HG03066 (cell line): ENCODE data around the gene LCMT1.
"Not testable (repeated sequence)": the region's sequence is repeated elsewhere in the genome, so short reads cannot be mapped to it uniquely, and the experiment has no call there.

Source experiments
- ATAC-seq: cut with Tn5 transposase; IDR thresholded peaks from one replicate; pipeline ENCODE4 v1.9.1; 2021; ENCODE audit warnings: low read depth; ENCODE audit not compliant: unreplicated experiment

Gene LCMT1

GRCh38 chr16:25135254-25135878 lies 23.8 kb downstream of the LCMT1 start:
- no peak for ATAC-seq

GRCh38 chr16:25138130-25138529 lies 26.6 kb downstream of the LCMT1 start:
- ATAC-seq: no peak

DNA sequence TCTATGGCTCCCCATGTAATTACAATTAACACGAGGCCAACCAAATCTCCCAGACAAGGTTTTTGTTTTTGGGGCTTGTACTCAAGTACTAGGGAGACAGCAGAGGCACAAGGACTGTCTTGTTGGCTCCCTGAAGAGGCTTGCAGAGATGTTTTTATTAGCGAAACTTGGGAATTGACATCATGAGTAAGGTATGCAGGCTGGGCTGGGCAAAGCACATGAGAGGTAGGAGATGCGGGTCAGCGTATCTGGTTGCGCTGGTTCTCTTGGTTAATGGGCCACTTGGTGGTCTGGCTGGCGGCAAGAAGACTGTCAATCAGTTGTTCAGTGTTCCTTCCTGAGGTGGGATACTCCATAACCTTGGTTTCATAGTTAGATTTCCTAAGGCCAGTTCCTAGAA lies 28.9 kb downstream of the LCMT1 start:
- no peak for ATAC-seq

GRCh38 chr16:25141648-25142047 lies 30.1 kb downstream of the LCMT1 start:
- no peak for ATAC-seq

GRCh38 chr16:25143928-25144327 lies 32.4 kb downstream of the LCMT1 start:
- no peak for ATAC-seq

DNA sequence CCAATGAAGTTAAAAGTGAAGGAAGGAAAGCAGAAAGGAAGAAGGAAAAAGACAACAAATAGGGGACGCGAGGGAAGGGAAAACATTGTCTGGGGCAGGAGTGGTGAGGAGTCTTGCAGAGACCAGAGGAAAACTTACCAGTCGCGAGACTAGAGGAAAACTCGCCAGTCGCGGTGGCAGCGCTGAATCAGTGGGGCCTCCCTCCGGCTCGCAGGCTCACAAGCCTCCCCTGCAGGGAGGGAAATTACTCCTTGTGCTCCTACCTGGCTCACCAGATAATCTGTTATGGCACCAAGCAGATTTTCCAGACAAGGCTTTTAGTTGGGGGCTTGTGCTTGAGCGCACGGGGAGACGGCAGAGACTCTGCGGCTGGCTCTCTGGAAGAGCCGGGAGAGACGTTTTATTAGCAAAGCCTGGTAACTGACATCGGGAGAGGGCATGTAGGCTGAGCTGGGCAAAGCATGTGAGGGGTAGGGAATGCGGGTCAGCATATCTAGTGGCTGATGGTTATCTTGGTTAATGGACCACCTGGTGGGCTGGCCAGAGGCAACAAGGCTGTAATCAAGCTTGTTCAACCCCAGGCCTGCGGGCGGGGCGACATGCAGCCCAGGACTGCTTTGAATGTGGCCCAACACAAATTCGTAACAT lies 37.1 kb downstream of the LCMT1 start:
- no peak for ATAC-seq

DNA sequence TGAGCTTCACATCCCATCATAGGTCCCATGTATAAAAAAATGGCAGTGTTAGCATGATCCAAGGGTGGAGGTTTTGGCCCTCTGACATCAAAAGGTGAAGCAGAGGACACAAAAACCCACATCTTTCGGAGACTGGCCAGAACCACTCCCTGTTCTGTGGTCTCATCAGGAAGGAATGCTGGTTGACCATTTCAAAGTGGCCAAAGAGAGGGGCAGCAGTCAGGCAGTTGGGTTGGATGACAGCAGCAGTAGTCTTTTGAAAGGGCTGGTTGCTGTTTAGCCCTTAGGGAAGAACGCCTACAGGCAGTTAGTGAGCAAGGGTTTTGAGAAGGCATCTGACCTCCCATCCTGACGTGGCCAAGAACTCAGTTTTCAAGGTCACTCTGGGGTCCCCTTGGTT lies 40.5 kb downstream of the LCMT1 start:
- ATAC-seq: no peak

DNA sequence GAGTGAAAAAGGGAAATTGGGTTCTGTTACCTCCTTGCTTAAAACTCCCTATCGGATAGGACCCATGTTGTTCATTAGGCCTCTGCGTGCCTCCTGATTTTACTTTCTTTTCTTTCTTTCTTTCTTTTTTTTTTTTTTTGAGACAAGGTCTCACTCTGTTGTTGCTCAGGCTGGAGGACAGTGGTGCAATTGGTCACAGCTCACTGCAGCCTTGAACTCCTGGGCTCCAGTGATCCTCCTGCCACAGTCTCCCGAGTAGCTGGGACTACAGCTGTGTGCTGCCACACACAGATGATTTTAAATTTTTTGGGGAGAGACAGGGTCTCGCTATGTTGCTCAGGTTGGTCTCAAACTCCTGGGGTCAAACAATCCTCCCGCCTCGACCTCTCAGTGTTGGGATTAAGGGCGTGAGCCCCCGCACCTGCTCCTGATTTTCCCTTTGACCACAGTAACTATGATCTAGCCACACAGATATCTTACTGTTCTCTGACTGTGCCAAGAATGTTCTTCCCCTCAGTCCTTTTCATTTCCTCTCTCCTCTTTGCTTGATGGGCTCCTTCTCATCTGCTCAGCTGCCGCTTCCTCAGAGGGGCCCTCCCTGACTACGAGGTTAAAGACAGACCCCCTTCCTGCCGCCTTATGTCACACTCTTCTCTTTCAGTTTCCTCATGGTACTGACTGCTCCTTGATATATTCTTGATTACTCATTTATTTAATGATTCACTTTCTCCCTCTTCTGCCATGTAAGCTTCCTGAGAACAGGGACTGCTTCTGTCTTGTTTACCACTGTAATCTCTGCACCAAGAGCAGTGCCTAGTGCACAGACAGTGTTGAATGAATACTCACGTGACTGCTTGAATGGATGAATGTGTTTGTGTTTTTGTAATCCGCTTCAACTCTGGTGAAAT lies 44.3 kb downstream of the LCMT1 start:
- no peak for ATAC-seq

DNA sequence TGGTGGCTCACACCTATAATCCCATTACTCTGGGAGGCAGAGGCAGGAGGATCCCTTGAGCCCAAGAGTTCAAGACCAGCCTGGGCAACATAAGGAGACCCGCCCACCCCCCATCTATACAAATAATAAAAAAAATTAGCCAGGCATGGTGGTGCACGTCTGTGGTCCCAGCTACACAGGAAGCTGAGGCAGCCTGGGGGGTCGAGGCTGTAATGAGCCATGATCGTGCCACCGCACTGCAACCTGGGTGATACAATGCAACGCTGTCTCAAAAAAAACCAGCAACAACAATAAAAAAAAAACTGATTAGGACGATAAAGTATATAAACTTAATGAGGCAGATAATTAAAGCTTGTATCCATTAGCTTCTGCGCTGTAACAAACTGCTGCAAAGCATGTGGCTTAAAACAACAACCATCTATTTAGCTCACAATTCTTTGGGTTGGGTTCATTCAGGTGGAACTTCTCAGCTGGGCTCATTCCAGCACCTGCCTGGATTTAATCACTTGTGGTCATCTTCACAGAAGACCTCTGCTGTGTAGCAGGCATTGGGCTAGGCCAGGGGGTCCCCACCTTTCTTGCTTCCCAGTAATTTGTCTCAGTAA lies 45.8 kb downstream of the LCMT1 start:
- ATAC-seq: no peak

- no peak for ATAC-seq
Observed at GRCh38 chr16:25158401-25158800, 46.9 kb downstream of the LCMT1 start.

DNA sequence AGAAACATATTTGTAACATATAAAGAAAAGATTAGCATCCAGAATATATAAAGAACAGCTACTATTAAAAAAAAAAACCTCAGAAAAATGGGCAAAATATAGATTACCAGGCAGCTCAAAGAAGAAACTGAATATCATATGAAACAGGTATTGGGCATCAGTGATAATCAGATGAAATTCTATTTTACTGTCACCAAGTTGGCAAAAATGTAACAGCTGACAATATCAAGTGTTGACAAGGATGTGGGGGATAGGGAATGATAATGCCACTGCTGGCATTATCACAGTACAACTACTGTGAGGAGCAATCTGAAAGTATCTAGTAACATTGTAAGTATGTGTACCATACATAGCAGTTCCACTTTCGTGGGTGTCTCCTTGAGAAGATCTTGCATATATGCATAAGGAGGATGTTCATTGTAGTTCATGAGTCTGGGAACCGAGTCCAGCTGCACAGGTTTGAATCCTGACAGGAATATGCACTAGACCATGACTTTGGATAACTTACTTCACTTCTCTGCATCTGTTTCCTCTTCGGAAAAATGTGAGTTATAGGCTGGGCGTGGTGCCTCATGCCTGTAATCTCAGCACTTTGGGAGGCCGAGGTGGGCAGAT lies 50.3 kb downstream of the LCMT1 start:
- ATAC-seq: no peak

DNA sequence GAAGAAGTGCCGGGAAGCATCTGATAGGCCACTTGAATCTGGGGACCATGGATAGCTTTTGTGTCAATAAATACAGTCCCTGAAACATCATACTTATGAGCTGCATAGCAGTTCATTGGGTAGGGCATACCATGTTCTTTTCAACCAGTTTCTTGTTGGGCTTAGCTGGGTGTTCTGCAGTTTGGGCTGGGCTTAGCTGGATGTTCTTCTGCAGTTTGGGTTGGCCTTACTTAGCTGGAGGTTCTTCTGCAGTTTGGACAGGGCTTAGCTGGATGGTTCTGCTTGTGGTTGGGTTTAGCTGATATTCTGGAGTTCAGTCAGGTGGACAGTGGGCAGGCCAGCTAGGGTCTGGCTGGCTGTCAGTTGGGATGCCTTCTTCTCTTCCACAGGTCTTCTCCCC lies 52.1 kb downstream of the LCMT1 start:
- no peak for ATAC-seq

GRCh38 chr16:25165284-25165683 lies 53.7 kb downstream of the LCMT1 start:
- ATAC-seq: no peak

GRCh38 chr16:25167920-25168319 lies 56.4 kb downstream of the LCMT1 start:
- not testable (repeated sequence) for ATAC-seq

DNA sequence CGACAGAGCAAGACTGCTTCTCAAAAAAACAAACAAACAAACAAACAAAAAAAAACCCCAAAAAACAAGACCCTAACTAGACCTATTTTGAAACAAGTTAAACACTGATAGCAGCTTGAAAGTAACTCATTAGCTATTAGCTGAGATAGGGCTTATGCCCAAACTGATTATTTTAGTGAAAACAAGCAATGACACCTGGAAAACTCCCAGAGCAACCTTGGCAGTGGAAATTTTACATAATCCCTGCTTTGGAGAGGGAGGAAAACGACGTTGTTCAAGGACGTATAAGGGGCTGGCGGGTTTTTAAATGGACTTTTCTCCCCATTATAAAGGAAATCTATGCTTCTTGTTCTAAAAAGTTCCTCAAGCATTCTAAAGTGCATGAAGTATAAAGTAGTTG lies 59.8 kb downstream of the LCMT1 start:
- no peak for ATAC-seq

DNA sequence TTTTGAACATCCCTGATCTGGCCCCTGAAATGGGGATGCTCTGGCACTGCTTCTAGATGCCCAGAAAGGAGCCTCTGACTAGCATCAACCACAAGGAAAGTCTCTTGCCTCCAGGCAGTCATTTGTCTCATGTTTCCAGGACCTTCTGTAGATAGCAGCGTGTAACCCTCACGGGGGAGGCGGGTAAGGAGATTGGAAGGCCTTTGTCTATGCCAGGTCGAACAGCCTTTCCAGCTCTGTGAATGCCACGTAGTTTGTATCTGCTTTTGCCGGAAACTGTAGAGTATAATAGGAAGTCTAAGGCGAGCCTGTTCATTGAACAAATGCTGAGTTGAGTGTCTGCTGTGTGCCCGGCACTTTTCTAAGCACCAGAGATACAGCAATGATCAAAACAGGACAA lies 61.3 kb downstream of the LCMT1 start:
- ATAC-seq: no peak

- ATAC-seq: no peak
Observed at GRCh38 chr16:25174285-25174684, 62.7 kb downstream of the LCMT1 start.

GRCh38 chr16:25176136-25176535 lies 64.6 kb downstream of the LCMT1 start:
- ATAC-seq: no peak

DNA sequence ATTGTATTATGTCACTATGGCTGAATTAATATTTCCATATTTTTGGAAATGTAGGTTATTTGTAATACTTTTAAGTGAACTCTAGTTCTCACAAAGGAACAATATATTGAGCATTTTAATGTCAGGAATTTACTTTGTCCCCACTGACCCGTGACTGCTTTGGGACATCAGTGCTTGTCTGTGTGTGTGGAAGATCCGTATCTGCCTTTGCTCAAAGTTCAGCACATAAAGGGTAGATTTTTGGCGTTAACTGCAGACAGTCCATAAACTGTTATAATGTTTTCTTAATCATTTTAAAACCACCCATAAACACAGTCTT lies 65.9 kb downstream of the LCMT1 start:
- no peak for ATAC-seq

- ATAC-seq: no peak
Observed at GRCh38 chr16:25177831-25178688, 66.5 kb downstream of the LCMT1 start.
